OCI-LY1 (cell line): ENCODE results near the gene ZNF282.
"Not testable (repeated sequence)": the region's sequence is repeated elsewhere in the genome, so short reads cannot be mapped to it uniquely, and the experiment has no call there.

ENCODE experiments used
- H2AFZ ChIP-seq: fragments of 200-600 bp; sonication (generic), shearing (Covaris generic); 2 replicates; pipeline ENCODE4 v1.6.0; 2014; ENCODE audit warnings: antibody characterized with exemption, mild to moderate bottlenecking, low read length
- H3F3A ChIP-seq: fragments of 200-600 bp; sonication (generic), shearing (Covaris generic); 2 replicates; pipeline ENCODE4 v1.6.0; 2014; ENCODE audit warnings: mild to moderate bottlenecking, antibody characterized with exemption, low read length, moderate library complexity; ENCODE audit not compliant: insufficient read depth
- H3K27ac ChIP-seq: fragments of 200-600 bp; sonication (generic); 2 replicates; pipeline ENCODE4 v1.5.1; 2014; ENCODE audit warnings: low read length, mixed run types, mild to moderate bottlenecking, low read depth; ENCODE audit not compliant: poor library complexity, severe bottlenecking
- H3K27me3 ChIP-seq: fragments of 200-600 bp; sonication (generic); 2 replicates; pipeline ENCODE4 v1.6.0; 2014; ENCODE audit warnings: antibody characterized with exemption, mild to moderate bottlenecking, low read length, moderate library complexity; ENCODE audit not compliant: insufficient read depth
- H3K36me3 ChIP-seq: fragments of 200-600 bp; sonication (generic); 2 replicates; pipeline ENCODE4 v1.6.1; 2014; ENCODE audit warnings: mild to moderate bottlenecking, antibody characterized with exemption, low read length, moderate library complexity, mixed read lengths; ENCODE audit not compliant: insufficient read depth
- H3K4me1 ChIP-seq: fragments of 200-600 bp; sonication (generic); 2 replicates; pipeline ENCODE4 v1.5.1; 2014; ENCODE audit warnings: mild to moderate bottlenecking, low read length, moderate library complexity; ENCODE audit not compliant: insufficient read depth, severe bottlenecking
- H3K4me2 ChIP-seq: fragments of 200-600 bp; sonication (generic), shearing (Covaris generic); 2 replicates; pipeline ENCODE4 v1.6.1; 2014; ENCODE audit warnings: low read length
- H3K4me3 ChIP-seq: fragments of 200-600 bp; sonication (generic); 2 replicates; pipeline ENCODE4 v1.5.1; 2014; ENCODE audit warnings: low read length, low read depth, mild to moderate bottlenecking, mixed read lengths; ENCODE audit not compliant: poor library complexity, severe bottlenecking
- H3K79me2 ChIP-seq: fragments of 200-600 bp; shearing (Covaris generic); 2 replicates; pipeline ENCODE4 v1.6.1; 2016; ENCODE audit warnings: mixed run types, low read length, mixed read lengths; ENCODE audit not compliant: insufficient read depth
- H3K9ac ChIP-seq: fragments of 200-600 bp; sonication (generic), shearing (Covaris generic); 2 replicates; pipeline ENCODE4 v1.6.1; 2014; ENCODE audit warnings: mild to moderate bottlenecking, low read length, mixed read lengths
- H3K9me2 ChIP-seq: fragments of 200-600 bp; sonication (generic), shearing (Covaris generic); 2 replicates; pipeline ENCODE4 v1.6.1; 2014; ENCODE audit warnings: low read depth, mild to moderate bottlenecking, low read length, mixed read lengths
- H3K9me3 ChIP-seq: fragments of 200-600 bp; shearing (Covaris generic); 2 replicates; pipeline ENCODE4 v1.6.1; 2014; ENCODE audit warnings: low read length, mixed read lengths
- H4K20me1 ChIP-seq: fragments of 200-600 bp; sonication (generic), shearing (Covaris generic); 2 replicates; pipeline ENCODE4 v1.6.0; 2016; ENCODE audit warnings: mild to moderate bottlenecking, low read length; ENCODE audit not compliant: insufficient read depth
- CTCF ChIP-seq: fragments of 200-600 bp; sonication (generic), shearing (Covaris generic); IDR thresholded peaks from 2 replicates; pipeline ENCODE4 v1.5.1; 2017; ENCODE audit warnings: mild to moderate bottlenecking, antibody characterized with exemption, low read length, moderate library complexity, mixed read lengths
- EZH2 ChIP-seq: fragments of 200-600 bp; sonication (generic), shearing (Covaris generic); IDR thresholded peaks from 2 replicates; pipeline ENCODE4 v1.8.0; 2017; ENCODE audit warnings: borderline replicate concordance, mixed run types, mild to moderate bottlenecking, antibody characterized with exemption, low read length, moderate library complexity, mixed read lengths

The ZNF282 gene

DNA sequence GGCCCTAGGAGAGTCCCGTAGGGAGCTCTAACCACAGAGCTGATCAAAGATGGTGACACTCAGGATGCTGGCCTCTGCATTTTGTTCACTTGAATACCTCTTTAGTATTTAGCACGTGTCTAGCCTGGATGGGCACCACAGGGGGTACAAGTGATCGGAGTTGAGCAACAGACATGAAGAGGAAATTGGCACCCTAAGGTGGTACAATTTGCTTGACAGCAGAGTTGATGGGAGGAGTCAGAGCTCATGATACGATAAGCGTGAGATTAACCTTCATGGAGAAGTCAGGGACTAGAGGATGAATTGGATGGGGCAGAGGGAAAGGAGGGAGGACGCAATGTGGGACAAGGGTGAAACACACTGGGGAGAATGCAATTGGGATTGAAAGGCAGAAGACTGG lies 34.2 kb downstream of the ZNF282 start:
- no peak overlapping the region for H3K9ac ChIP-seq
- no peaks in the 10 kb centered on the region for H3F3A ChIP-seq
- H2AFZ ChIP-seq, result no peak overlapping the region
- no peaks in the 10 kb centered on the region for H3K9me3 ChIP-seq
- no peaks in the 10 kb centered on the region for H3K4me1 ChIP-seq
- H3K4me3 ChIP-seq, result no peak overlapping the region
- no peaks in the 10 kb centered on the region for H3K27me3 ChIP-seq
- H3K4me2 ChIP-seq, result no peak overlapping the region
- no peaks in the 10 kb centered on the region for H3K79me2 ChIP-seq
- no peaks in the 10 kb centered on the region; the same call in 1 of the 2 replicates for H3K36me3 ChIP-seq
- H4K20me1 ChIP-seq, result no peaks in the 10 kb centered on the region
- H3K9me2 ChIP-seq, result no peaks in the 10 kb centered on the region
- H3K27ac ChIP-seq, result no peak overlapping the region
- TF ChIP-seq EZH2, result no peak
- TF ChIP-seq CTCF, result no peak

- Histone ChIP-seq H3K27me3 (0 out of 2 replicates have a peak, but pooled peaks cover 4% of the 10 kb centered on the region), H3K36me3 (no peaks in the 10 kb centered on the region), H3F3A (no peaks in the 10 kb centered on the region), H3K9me3 (no peaks in the 10 kb centered on the region), H3K4me2 (no peak overlapping the region), H3K4me3 (no peak overlapping the region), H3K27ac (no peak overlapping the region), H3K4me1 (no peaks in the 10 kb centered on the region), H3K9ac (no peak overlapping the region), H4K20me1 (no peaks in the 10 kb centered on the region), H2AFZ (no peak overlapping the region), H3K79me2 (no peaks in the 10 kb centered on the region), H3K9me2 (no peaks in the 10 kb centered on the region)
- no peak for TF ChIP-seq CTCF
- TF ChIP-seq EZH2, result no peak
These were observed 37.0 kb downstream of the ZNF282 start for GRCh38 chr7:149232362-149232761.

GRCh38 chr7:149233655-149234204 lies 38.4 kb downstream of the ZNF282 start:
- H3F3A ChIP-seq, H3K27ac ChIP-seq, H3K4me3 ChIP-seq, H3K79me2 ChIP-seq, H3K4me2 ChIP-seq, H4K20me1 ChIP-seq, H3K9ac ChIP-seq, H2AFZ ChIP-seq, H3K36me3 ChIP-seq, H3K9me3 ChIP-seq, H3K4me1 ChIP-seq, H3K9me2 ChIP-seq: not testable (repeated sequence)
- H3K27me3 ChIP-seq, result peaks cover 15% of the 10 kb centered on the region; the same call in 1 of the 2 replicates

DNA sequence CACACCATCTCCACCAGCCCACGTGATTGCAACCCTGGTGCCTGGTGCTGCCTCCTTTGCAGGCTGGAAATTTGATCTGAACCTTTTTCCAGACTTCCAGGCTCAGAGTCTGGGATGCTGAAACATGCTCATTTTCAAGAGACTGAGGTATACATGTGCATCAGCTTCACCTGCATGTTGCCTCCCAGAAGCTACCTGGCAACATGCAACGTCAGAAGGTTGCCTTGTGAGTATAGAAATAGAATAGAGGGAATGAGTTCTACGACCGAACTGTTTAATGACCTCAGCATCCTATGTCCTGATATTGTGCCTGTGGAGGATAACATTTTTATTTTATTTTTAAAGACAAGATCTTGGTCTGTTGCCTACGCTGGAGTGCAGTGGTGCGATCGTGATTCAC lies 42.2 kb downstream of the ZNF282 start:
- no peak for TF ChIP-seq EZH2
- TF ChIP-seq CTCF, result no peak
- Histone ChIP-seq H3F3A (no peaks in the 10 kb centered on the region), H3K4me2 (no peak overlapping the region)

More for the DNA sequence above, 42.2 kb downstream of the ZNF282 start:
- H3K4me3 ChIP-seq, result no peak overlapping the region
- peaks cover 15% of the 10 kb centered on the region; the same call in 1 of the 2 replicates for H3K27me3 ChIP-seq
- H3K9ac ChIP-seq, result no peak overlapping the region
- H2AFZ ChIP-seq, result no peak overlapping the region
- H3K9me3 ChIP-seq, result peaks cover 4% of the 10 kb centered on the region
- no peaks in the 10 kb centered on the region for H4K20me1 ChIP-seq
- H3K79me2 ChIP-seq, result peaks cover 23% of the 10 kb centered on the region
- peaks cover 10% of the 10 kb centered on the region for H3K36me3 ChIP-seq
- no peaks in the 10 kb centered on the region for H3K9me2 ChIP-seq
- peaks cover 21% of the 10 kb centered on the region for H3K4me1 ChIP-seq
- no peak overlapping the region for H3K27ac ChIP-seq
